Measurements from ENCODE around the gene TMEM178B.

Gene TMEM178B

GRCh38 chr7:141178486-141179135, 104.7 kb downstream of the TMEM178B start:
- Histone ChIP-seq H3K4me3 (ENCODE audit: low read length) (no peak overlapping the region), H3K9me3 (ENCODE audit: control insufficient read depth, insufficient read depth, low read length) (no peaks in the 10 kb centered on the region), H3K9me2 (replicated peaks; ENCODE audit: control insufficient read depth, low read length) (no peaks in the 10 kb centered on the region), H3K27me3 (ENCODE audit: control insufficient read depth, low read length) (no peaks in the 10 kb centered on the region), H3K4me1 (ENCODE audit: control insufficient read depth, low read length) (no peaks in the 10 kb centered on the region), H4K20me1 (ENCODE audit: control insufficient read depth, insufficient read depth, low read depth, low read length) (no peaks in the 10 kb centered on the region), H3K27ac (ENCODE audit: low read depth, low read length) (no peak overlapping the region), H3K36me3 (ENCODE audit: control insufficient read depth, low read length) (no peaks in the 10 kb centered on the region), H3K79me2 (ENCODE audit: control insufficient read depth, low read length) (no peaks in the 10 kb centered on the region), H3F3A (ENCODE audit: control insufficient read depth, insufficient read depth) (no peaks in the 10 kb centered on the region), H3K4me2 (ENCODE audit: low read length) (no peak overlapping the region)
- TF ChIP-seq CTCF (IDR thresholded peaks at IDR 0.05; ENCODE audit: low read depth, low read length, poor library complexity, severe bottlenecking) (no peak), EZH2phosphoT487 (IDR thresholded peaks at IDR 0.05; ENCODE audit: borderline replicate concordance, low read length) (no peak)

DNA sequence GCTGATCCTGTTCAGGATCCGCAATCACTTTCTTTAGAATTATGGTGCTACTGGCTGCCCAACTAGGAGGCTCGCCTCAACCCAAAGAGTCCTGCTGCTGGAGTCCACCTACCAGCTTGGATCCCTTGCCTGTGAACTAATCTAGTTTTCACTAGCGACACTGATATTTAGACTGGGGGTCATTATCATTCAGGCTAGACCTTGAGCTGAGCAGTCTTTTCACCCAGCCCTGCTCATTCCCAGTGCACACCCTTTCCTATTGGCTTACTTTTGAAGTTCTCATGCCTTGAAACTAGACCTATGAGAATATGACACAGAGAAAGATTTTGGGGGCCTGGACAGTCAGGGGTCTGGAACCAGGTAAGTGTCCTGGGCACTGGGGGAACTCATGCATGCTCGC, 107.9 kb downstream of the TMEM178B start:
- Histone ChIP-seq H3K4me2 (ENCODE audit: low read length) (no peak overlapping the region), H3K9me3 (ENCODE audit: control insufficient read depth, insufficient read depth, low read length) (no peaks in the 10 kb centered on the region), H3K79me2 (ENCODE audit: control insufficient read depth, low read length) (no peaks in the 10 kb centered on the region), H3K4me3 (ENCODE audit: low read length) (no peak overlapping the region), H3K36me3 (ENCODE audit: control insufficient read depth, low read length) (no peaks in the 10 kb centered on the region), H3K9me2 (replicated peaks; ENCODE audit: control insufficient read depth, low read length) (no peaks in the 10 kb centered on the region), H3F3A (ENCODE audit: control insufficient read depth, insufficient read depth) (no peaks in the 10 kb centered on the region), H3K27ac (ENCODE audit: low read depth, low read length) (no peak overlapping the region), H3K4me1 (ENCODE audit: control insufficient read depth, low read length) (no peaks in the 10 kb centered on the region), H4K20me1 (ENCODE audit: control insufficient read depth, insufficient read depth, low read depth, low read length) (no peaks in the 10 kb centered on the region), H3K27me3 (ENCODE audit: control insufficient read depth, low read length) (no peaks in the 10 kb centered on the region)
- TF ChIP-seq CTCF (IDR thresholded peaks at IDR 0.05; ENCODE audit: low read depth, low read length, poor library complexity, severe bottlenecking) = no peak
- TF ChIP-seq EZH2phosphoT487 (IDR thresholded peaks at IDR 0.05; ENCODE audit: borderline replicate concordance, low read length) = no peak

DNA sequence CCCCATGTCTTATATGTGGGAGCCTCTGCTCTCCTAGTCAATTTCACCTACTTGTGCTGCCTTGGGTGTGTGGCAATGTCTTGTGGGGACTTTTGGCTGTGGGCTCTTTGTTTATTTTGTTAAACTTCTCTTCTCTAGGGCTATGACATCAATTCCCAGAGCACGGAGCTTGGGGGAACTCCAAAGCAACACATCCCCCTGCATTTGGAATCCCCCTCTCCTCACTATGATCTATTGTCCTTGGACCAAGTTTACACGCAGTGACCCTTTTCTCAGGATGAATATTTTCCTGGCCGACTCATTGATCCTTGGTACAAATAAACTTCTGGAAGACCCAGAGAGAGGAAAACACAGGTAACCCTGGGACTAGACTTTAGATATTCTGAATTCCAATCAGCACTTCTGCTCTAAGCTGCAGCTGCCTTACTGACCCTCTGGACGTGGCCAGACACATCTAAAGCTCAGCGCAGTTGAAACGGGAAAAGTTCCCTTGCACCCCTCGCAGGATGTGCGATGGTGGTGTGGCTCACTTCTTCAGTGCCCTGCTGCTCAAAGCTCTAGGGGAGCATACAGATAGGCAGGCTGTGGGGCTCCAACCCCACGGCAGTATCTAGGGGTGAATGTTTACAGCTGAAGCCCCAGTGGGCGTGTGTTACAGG, 110.8 kb downstream of the TMEM178B start:
- Histone ChIP-seq H3K4me2 (ENCODE audit: low read length) (no peak overlapping the region), H3K79me2 (ENCODE audit: control insufficient read depth, low read length) (no peaks in the 10 kb centered on the region), H4K20me1 (ENCODE audit: control insufficient read depth, insufficient read depth, low read depth, low read length) (no peaks in the 10 kb centered on the region), H3F3A (ENCODE audit: control insufficient read depth, insufficient read depth) (no peaks in the 10 kb centered on the region), H3K27me3 (ENCODE audit: control insufficient read depth, low read length) (no peaks in the 10 kb centered on the region), H3K4me3 (ENCODE audit: low read length) (no peak overlapping the region), H3K4me1 (ENCODE audit: control insufficient read depth, low read length) (no peaks in the 10 kb centered on the region), H3K9me2 (replicated peaks; ENCODE audit: control insufficient read depth, low read length) (no peaks in the 10 kb centered on the region), H3K36me3 (ENCODE audit: control insufficient read depth, low read length) (no peaks in the 10 kb centered on the region), H3K9me3 (ENCODE audit: control insufficient read depth, insufficient read depth, low read length) (no peaks in the 10 kb centered on the region), H3K27ac (ENCODE audit: low read depth, low read length) (no peak overlapping the region)
- TF ChIP-seq EZH2phosphoT487 (IDR thresholded peaks at IDR 0.05; ENCODE audit: borderline replicate concordance, low read length) (no peak), CTCF (IDR thresholded peaks at IDR 0.05; ENCODE audit: low read depth, low read length, poor library complexity, severe bottlenecking) (no peak)

Measured in DOHH2 (cell line).